ENCODE data around the gene SPAG16.
"Not testable (repeated sequence)": the region's sequence is repeated elsewhere in the genome, so short reads cannot be mapped to it uniquely, and the experiment has no call there.

SPAG16 gene

DNA sequence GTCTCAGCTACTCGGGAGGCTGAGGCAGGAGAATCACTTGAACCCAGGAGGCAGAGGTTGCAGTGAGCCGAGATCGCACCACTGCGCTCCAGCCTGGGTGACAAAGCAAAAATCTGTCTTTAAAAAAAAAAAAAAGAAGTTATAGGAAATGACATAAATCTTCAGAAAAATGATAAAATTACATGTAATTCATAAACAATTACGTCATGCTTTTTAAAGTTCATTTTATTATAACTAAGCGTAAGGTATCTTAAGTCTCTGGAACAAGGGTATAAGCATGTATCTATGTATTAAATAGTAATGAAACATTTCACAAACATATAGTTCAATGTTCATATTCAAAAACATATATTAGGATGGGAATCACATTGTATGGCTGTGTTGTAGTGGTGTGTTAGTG is 425.9 kb downstream of the SPAG16 start:
- no peak for DNase-seq

GRCh38 chr2:213718411-213718810 is 434.1 kb downstream of the SPAG16 start:
- DNase-seq = not testable (repeated sequence)

DNA sequence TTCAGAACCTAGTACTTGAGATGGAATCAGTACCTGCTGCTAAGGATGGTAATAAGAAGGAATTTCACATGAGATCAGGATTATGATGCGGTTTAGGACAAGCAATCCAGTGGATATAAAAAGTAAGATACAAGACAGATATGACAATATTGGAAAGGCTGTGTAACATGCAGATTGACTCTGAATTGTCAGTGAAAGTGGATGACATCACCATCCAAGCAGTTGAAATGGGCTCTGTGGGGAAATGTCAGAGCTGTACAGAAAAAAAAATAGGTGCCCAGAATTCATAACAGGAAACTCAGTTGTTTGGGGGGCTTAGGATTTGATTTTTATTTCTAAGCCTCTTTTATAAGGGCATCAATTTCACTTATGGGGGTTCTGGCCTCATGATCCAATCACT is 438.3 kb downstream of the SPAG16 start:
- no peak for DNase-seq

- no peak for DNase-seq
Measured at GRCh38 chr2:213723041-213723560, 438.8 kb downstream of the SPAG16 start.

GRCh38 chr2:213723707-213724106 is 439.4 kb downstream of the SPAG16 start:
- no peak for DNase-seq

GRCh38 chr2:213726101-213726500 is 441.8 kb downstream of the SPAG16 start:
- DNase-seq = no peak

- no peak for DNase-seq
Measured at GRCh38 chr2:213733893-213734292, 449.6 kb downstream of the SPAG16 start.

DNA sequence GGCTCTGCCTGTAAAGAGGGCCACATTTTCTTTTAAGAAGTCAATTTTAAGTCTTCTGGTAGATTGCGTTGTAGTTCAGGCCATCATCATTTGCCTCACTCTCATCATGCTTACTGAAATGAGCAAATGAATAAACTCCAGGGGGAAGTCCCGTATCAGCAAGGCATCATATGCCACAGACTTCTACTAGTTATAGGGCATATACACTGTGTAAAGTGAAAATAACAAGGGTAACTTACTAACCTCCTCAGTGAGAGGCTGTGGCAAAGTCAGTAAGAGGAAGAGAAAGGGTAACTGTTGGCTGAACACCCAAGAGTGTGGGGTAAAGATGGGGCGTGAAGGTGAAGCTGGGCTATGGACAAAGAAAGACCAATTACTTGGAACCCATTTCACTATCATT is 456.2 kb downstream of the SPAG16 start:
- no peak for DNase-seq

GRCh38 chr2:213751446-213751845 is 467.2 kb downstream of the SPAG16 start:
- no peak for DNase-seq

- DNase-seq = no peak
Measured at GRCh38 chr2:213752575-213752974, 468.3 kb downstream of the SPAG16 start.

GRCh38 chr2:213757525-213757924 is 473.3 kb downstream of the SPAG16 start:
- DNase-seq = no peak

GRCh38 chr2:213763354-213763753 is 479.1 kb downstream of the SPAG16 start:
- DNase-seq = no peak

DNA sequence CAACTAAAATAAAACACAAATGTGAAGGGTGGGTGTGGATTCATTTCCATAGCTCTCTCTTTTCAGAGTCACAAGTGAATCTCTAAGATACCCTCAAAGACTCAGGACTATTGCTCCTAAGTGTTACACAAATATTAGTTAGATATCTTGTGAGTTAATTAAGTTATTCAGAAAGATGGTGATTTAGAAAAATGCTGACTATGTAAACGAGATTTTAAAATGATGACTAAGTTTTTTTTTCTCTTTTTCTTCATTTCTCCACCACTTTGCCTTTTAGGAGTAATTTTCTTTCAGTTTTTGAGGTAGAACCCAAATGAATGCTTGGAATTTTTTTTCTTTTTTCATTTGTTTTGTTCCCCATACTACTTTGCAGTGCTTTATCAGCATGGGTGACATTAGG is 479.7 kb downstream of the SPAG16 start:
- DNase-seq = no peak

DNA sequence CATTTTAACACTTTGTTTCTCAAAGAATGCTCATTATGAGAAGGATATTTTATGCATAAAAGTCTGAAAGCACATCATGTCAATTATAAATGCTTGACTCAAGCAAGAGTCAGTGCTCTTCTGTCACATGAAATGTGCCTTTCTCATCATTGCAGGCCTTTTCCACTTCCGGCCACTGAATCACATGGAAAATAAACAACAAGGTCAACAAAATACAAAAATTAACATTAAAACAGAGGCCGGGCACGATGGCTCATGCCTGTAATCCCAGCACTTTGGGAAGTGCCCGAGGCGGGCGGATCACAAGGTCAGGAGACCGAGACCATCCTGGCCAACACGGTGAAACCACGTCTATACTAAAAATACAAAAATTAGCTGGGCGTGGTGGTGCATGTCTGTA is 480.6 kb downstream of the SPAG16 start:
- no peak for DNase-seq

DNA sequence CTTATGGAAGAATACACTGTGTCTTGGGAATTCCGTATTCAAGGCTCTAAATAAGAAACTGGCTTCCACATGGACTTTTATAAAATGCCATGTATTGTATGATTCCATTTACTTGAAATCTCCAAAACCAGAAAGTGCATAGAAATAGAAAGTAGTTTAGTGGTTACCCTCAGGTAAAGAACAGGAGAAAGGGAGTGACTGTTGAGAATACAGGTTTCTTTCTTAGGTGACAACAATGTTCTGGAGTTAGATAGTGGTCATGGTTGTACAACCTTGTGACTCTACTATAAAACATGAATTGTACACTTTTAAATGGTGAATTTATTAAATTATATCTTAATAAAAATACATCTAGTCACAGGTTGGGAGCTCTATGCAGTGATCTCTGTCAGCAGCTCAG is 481.8 kb downstream of the SPAG16 start:
- DNase-seq = no peak

GRCh38 chr2:213766465-213766901 is 482.2 kb downstream of the SPAG16 start:
- no peak for DNase-seq

DNA sequence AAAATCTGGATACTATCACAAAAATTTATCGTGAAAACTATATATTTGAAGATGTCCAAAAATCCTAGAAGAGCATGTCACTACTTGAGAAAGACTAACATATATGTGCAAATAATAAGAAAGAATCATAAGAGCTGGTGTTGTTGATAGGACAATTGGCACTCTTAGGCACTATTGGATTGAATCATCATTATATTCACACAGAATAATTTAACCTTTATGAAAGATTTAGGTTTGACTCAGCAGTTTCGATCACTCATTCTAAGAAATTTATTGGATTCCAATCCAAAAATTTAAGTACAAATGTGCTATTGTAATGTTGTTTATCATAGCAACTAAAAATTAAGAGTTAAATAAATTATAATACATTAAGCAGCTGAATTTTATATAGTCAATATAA is 503.6 kb downstream of the SPAG16 start:
- no peak for DNase-seq

DNA sequence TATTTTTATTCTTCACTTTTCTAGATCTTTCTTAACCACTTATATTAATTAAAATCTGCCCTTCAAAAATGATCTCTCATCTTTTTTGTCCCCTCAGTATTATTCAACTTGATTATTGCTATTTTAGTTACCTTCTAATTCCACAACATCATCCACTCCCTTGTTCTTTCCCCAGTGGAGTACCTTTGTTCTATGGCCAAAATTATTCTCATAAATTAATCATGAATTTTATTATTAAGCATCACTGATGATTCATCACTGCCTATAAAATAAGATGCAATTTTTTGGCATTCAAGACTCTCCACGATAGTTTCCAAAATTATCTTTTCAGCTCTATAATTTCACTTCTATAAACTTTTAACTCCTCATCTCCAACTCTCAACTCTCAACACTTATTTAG is 505.7 kb downstream of the SPAG16 start:
- no peak for DNase-seq

GRCh38 chr2:213792045-213792444 is 507.8 kb downstream of the SPAG16 start:
- DNase-seq = no peak

DNA sequence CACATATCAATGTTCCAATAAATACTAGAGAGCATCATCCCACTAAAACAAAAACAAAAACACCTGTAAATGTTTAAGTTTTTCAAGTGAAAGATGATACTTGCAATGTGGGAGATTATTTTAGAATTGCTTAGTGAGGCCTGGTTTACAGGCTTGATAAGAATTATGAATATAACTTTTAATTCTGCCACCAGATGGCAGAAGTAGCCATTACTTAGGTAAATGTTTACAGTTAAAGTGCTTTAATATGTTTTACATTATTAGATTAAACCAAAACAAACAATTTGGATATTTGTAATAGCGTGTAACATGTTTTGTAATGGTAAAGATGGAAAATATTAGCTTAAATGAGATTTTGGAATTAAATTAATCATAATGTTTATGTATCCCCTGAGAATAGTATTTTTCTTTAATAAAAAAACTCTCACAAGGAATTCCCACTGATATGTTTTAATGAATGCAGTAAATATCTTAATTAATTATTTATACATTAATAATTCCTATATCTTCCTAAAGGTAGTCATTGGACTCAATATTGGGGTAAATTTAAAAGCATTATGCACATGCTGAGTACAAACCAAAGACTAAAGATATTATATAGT is 522.0 kb downstream of the SPAG16 start:
- DNase-seq = peak; percentile 1

DNA sequence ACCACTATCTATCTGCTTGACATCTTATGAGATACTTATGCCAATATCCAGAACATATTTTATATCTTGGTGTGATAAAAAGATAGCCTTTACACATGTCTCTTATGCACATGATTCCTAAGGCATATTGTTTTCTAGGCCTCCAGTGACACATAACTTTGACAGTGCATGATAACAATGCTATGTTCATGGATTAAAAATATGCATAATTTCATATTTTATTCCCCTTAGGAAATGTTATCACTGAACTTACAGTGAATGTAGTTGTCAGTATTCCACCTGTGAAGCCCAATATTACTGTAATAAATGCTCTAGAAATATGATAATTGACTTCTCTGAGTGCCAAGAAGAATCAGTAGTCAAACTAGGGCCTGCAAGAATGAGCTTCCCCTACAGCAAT is 532.3 kb downstream of the SPAG16 start:
- DNase-seq = no peak

GRCh38 chr2:213818436-213818835 is 534.2 kb downstream of the SPAG16 start:
- no peak for DNase-seq

- no peak for DNase-seq
Measured at GRCh38 chr2:213834331-213834730, 550.1 kb downstream of the SPAG16 start.

DNA sequence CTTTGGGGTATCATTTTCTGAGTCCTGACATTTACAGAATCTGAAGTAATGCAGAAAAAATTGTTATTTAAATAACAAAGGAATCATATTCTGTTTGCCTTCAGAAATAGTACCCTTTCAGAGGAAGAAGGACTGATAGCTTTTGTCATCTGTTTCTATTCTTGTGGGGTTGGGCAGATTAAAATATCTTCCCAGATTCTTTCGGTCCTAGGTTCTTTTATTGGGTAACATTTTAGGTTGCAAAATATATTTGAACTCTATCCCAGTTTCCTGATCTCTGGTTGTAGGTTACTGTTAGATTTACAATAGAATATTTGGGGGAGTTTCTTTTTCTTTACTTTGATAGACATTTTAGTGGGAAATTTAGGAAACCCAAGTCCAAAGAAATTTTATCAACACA is 550.5 kb downstream of the SPAG16 start:
- DNase-seq = no peak

- no peak for DNase-seq
Measured at GRCh38 chr2:213846856-213847255, 562.6 kb downstream of the SPAG16 start.
